ENCODE measurements around the gene CORO2B.

Gene CORO2B

GRCh38 chr15:68694111-68694510, 115.3 kb downstream of the CORO2B start:
- no peak overlapping the region for H3K4me3 ChIP-seq (ENCODE audit: low read length)
- H3K36me3 ChIP-seq (ENCODE audit: insufficient read depth, low read length): no peaks in the 10 kb centered on the region
- no peaks in the 10 kb centered on the region for H3K9me3 ChIP-seq (replicated peaks; ENCODE audit: low read length)
- H3K27me3 ChIP-seq (ENCODE audit: control insufficient read depth, insufficient read depth, low read length): no peaks in the 10 kb centered on the region
- no peak overlapping the region for H3K4me2 ChIP-seq (ENCODE audit: low read length)
- peaks cover 5% of the 10 kb centered on the region for H3K4me1 ChIP-seq (ENCODE audit: control insufficient read depth, insufficient read depth, low read length)
- H3K9ac ChIP-seq (ENCODE audit: low read depth, low read length): no peak overlapping the region

- Histone ChIP-seq H3K4me2 (ENCODE audit: low read length) (no peak overlapping the region), H3K27me3 (ENCODE audit: control insufficient read depth, insufficient read depth, low read length) (no peaks in the 10 kb centered on the region), H3K4me3 (ENCODE audit: low read length) (no peak overlapping the region), H3K9me3 (replicated peaks; ENCODE audit: low read length) (no peaks in the 10 kb centered on the region), H3K9ac (ENCODE audit: low read depth, low read length) (no peak overlapping the region), H3K36me3 (ENCODE audit: insufficient read depth, low read length) (no peaks in the 10 kb centered on the region), H3K4me1 (ENCODE audit: control insufficient read depth, insufficient read depth, low read length) (peaks cover 6% of the 10 kb centered on the region)
These were observed 116.3 kb downstream of the CORO2B start for GRCh38 chr15:68695061-68695595.

- Histone ChIP-seq H3K4me1 (ENCODE audit: control insufficient read depth, insufficient read depth, low read length) (peaks cover 15% of the 10 kb centered on the region), H3K27me3 (ENCODE audit: control insufficient read depth, insufficient read depth, low read length) (no peaks in the 10 kb centered on the region), H3K9me3 (replicated peaks; ENCODE audit: low read length) (no peaks in the 10 kb centered on the region), H3K36me3 (ENCODE audit: insufficient read depth, low read length) (no peaks in the 10 kb centered on the region), H3K4me2 (ENCODE audit: low read length) (no peak overlapping the region), H3K9ac (ENCODE audit: low read depth, low read length) (no peak overlapping the region), H3K4me3 (ENCODE audit: low read length) (no peak overlapping the region)
These were observed 117.9 kb downstream of the CORO2B start for GRCh38 chr15:68696414-68697363.

- no peak overlapping the region for H3K4me2 ChIP-seq (ENCODE audit: low read length)
- H3K4me1 ChIP-seq (ENCODE audit: control insufficient read depth, insufficient read depth, low read length): peaks cover 13% of the 10 kb centered on the region
- H3K9me3 ChIP-seq (replicated peaks; ENCODE audit: low read length): no peaks in the 10 kb centered on the region
- H3K4me3 ChIP-seq (ENCODE audit: low read length): no peak overlapping the region
- no peak overlapping the region for H3K9ac ChIP-seq (ENCODE audit: low read depth, low read length)
- H3K36me3 ChIP-seq (ENCODE audit: insufficient read depth, low read length): no peaks in the 10 kb centered on the region
- H3K27me3 ChIP-seq (ENCODE audit: control insufficient read depth, insufficient read depth, low read length): no peaks in the 10 kb centered on the region
These were observed 119.2 kb downstream of the CORO2B start for GRCh38 chr15:68697711-68698690.

GRCh38 chr15:68698708-68699107, 119.9 kb downstream of the CORO2B start:
- H3K4me2 ChIP-seq (ENCODE audit: low read length): no peak overlapping the region
- H3K9me3 ChIP-seq (replicated peaks; ENCODE audit: low read length): no peaks in the 10 kb centered on the region
- no peaks in the 10 kb centered on the region for H3K27me3 ChIP-seq (ENCODE audit: control insufficient read depth, insufficient read depth, low read length)
- H3K4me1 ChIP-seq (ENCODE audit: control insufficient read depth, insufficient read depth, low read length): peaks cover 9% of the 10 kb centered on the region
- no peaks in the 10 kb centered on the region for H3K36me3 ChIP-seq (ENCODE audit: insufficient read depth, low read length)
- H3K4me3 ChIP-seq (ENCODE audit: low read length): no peak overlapping the region
- no peak overlapping the region for H3K9ac ChIP-seq (ENCODE audit: low read depth, low read length)

- Histone ChIP-seq H3K4me1 (ENCODE audit: control insufficient read depth, insufficient read depth, low read length) (peaks cover 9% of the 10 kb centered on the region), H3K36me3 (ENCODE audit: insufficient read depth, low read length) (no peaks in the 10 kb centered on the region), H3K9me3 (replicated peaks; ENCODE audit: low read length) (no peaks in the 10 kb centered on the region), H3K9ac (ENCODE audit: low read depth, low read length) (no peak overlapping the region), H3K4me2 (ENCODE audit: low read length) (no peak overlapping the region), H3K4me3 (ENCODE audit: low read length) (no peak overlapping the region), H3K27me3 (ENCODE audit: control insufficient read depth, insufficient read depth, low read length) (no peaks in the 10 kb centered on the region)
These were observed 120.5 kb downstream of the CORO2B start for GRCh38 chr15:68699124-68699880.

GRCh38 chr15:68699881-68700454, 121.2 kb downstream of the CORO2B start:
- Histone ChIP-seq H3K4me2 (ENCODE audit: low read length) (peak overlapping the region; percentile 20), H3K27me3 (ENCODE audit: control insufficient read depth, insufficient read depth, low read length) (no peaks in the 10 kb centered on the region), H3K4me3 (ENCODE audit: low read length) (no peak overlapping the region), H3K9me3 (replicated peaks; ENCODE audit: low read length) (no peaks in the 10 kb centered on the region), H3K9ac (ENCODE audit: low read depth, low read length) (peak overlapping the region; percentile 70), H3K4me1 (ENCODE audit: control insufficient read depth, insufficient read depth, low read length) (peaks cover 9% of the 10 kb centered on the region), H3K36me3 (ENCODE audit: insufficient read depth, low read length) (no peaks in the 10 kb centered on the region)

- peak overlapping the region; percentile 70 for H3K9ac ChIP-seq (ENCODE audit: low read depth, low read length)
- no peaks in the 10 kb centered on the region for H3K9me3 ChIP-seq (replicated peaks; ENCODE audit: low read length)
- no peaks in the 10 kb centered on the region for H3K27me3 ChIP-seq (ENCODE audit: control insufficient read depth, insufficient read depth, low read length)
- peak overlapping the region; percentile 20 for H3K4me2 ChIP-seq (ENCODE audit: low read length)
- peak overlapping the region; percentile 45 for H3K4me3 ChIP-seq (ENCODE audit: low read length)
- peaks cover 9% of the 10 kb centered on the region for H3K4me1 ChIP-seq (ENCODE audit: control insufficient read depth, insufficient read depth, low read length)
- H3K36me3 ChIP-seq (ENCODE audit: insufficient read depth, low read length): no peaks in the 10 kb centered on the region
These were observed 121.8 kb downstream of the CORO2B start for GRCh38 chr15:68700455-68701123.

- no peak overlapping the region for H3K4me2 ChIP-seq (ENCODE audit: low read length)
- H3K4me3 ChIP-seq (ENCODE audit: low read length): no peak overlapping the region
- H3K27me3 ChIP-seq (ENCODE audit: control insufficient read depth, insufficient read depth, low read length): no peaks in the 10 kb centered on the region
- no peak overlapping the region for H3K9ac ChIP-seq (ENCODE audit: low read depth, low read length)
- peaks cover 9% of the 10 kb centered on the region for H3K4me1 ChIP-seq (ENCODE audit: control insufficient read depth, insufficient read depth, low read length)
- H3K36me3 ChIP-seq (ENCODE audit: insufficient read depth, low read length): no peaks in the 10 kb centered on the region
- H3K9me3 ChIP-seq (replicated peaks; ENCODE audit: low read length): no peaks in the 10 kb centered on the region
These were observed 123.1 kb downstream of the CORO2B start for GRCh38 chr15:68701886-68702285.

GRCh38 chr15:68704496-68705021, 125.8 kb downstream of the CORO2B start:
- H3K4me3 ChIP-seq (ENCODE audit: low read length): no peak overlapping the region
- no peaks in the 10 kb centered on the region for H3K36me3 ChIP-seq (ENCODE audit: insufficient read depth, low read length)
- no peaks in the 10 kb centered on the region for H3K9me3 ChIP-seq (replicated peaks; ENCODE audit: low read length)
- H3K4me2 ChIP-seq (ENCODE audit: low read length): no peak overlapping the region
- peaks cover 9% of the 10 kb centered on the region for H3K4me1 ChIP-seq (ENCODE audit: control insufficient read depth, insufficient read depth, low read length)
- H3K9ac ChIP-seq (ENCODE audit: low read depth, low read length): no peak overlapping the region
- no peaks in the 10 kb centered on the region for H3K27me3 ChIP-seq (ENCODE audit: control insufficient read depth, insufficient read depth, low read length)
